Pancreas (tissue), 10 donors: ENCODE data around the gene UBE2D1. TPM values are rescaled to one million over a fixed set of nuclear protein-coding genes. Genes with fewer than 3 reads are reported as not detected.
"Not testable (repeated sequence)": the region's sequence is repeated elsewhere in the genome, so short reads cannot be mapped to it uniquely, and the experiment has no call there.

ENCODE experiments used
- ATAC-seq, 4 donors: fragments of 200-7000 bp; cut with Tn5 transposase; one replicate each; pipeline versions ENCODE4 v1.8.0 to v1.9.1; 2020; ENCODE audit warnings: mild to moderate bottlenecking in 4 of 4, moderate library complexity in 4 of 4
- DNase-seq, 6 donors: peaks; one replicate each; pipeline ENCODE4 v3.0.0-alpha.2; 2020
- FAIRE-seq: peaks from 2 replicates; lab custom pipeline; 2012; peaks lifted over from hg19 to GRCh38; lab: Jason Lieb, UNC
- H3K27ac ChIP-seq, 4 donors: fragments of 200-600 bp; sonication (generic); 1 replicate in 3 of 4; 2 replicates in 1 of 4; pipeline versions ENCODE4 v1.5.0 to v1.8.0; 2020
- H3K27me3 ChIP-seq, 4 donors: fragments of 200-600 bp; one replicate each; pipeline ENCODE4 v1.8.0; 2021
- H3K36me3 ChIP-seq, 3 donors: fragments of 200-600 bp; sonication (generic) in 1 of 3; one replicate each; pipeline versions ENCODE4 v1.5.0 to v1.8.0; 2020 to 2021
- H3K4me1 ChIP-seq, 3 donors: fragments of 200-600 bp; one replicate each; pipeline ENCODE4 v1.8.0; 2021
- H3K4me3 ChIP-seq, 4 donors: fragments of 200-600 bp; sonication (generic) in 2 of 4; one replicate each; pipeline versions ENCODE4 v1.5.0 to v1.8.0; 2020 to 2021
- H3K9me3 ChIP-seq, 4 donors: fragments of 200-600 bp; one replicate each; pipeline ENCODE4 v1.8.0; 2021
- CTCF ChIP-seq, 4 donors: fragments of 200-600 bp; sonication (generic) in 3 of 4; IDR thresholded peaks; one replicate each; pipeline versions ENCODE4 v1.5.0 to v1.8.0; 2021; ENCODE audit warnings: antibody characterized with exemption in 4 of 4
- WGBS, 2 donors: extraction: QIAGEN DNeasy Blood & Tissue Kit; methylation state at CpG; one replicate each; pipeline ENCODE4 v1.1.7; 2013; 5-methylcytosine and 5-hydroxymethylcytosine counted together
- intact Hi-C, 3 donors: fragments of 100-400 bp; cut with DNase I; formaldehyde crosslinking; loops; one replicate each; pipeline versions ENCODE4 v1.11.1 to v1.14.2; 2022
- polyA plus RNA-seq, 2 donors: library from polyadenylated mRNA; stranded (reverse); fragments of 200-250 nt; gene quantifications; one replicate each; pipeline ENCODE4 v1.2.3, GENCODE V29; 2013
- total RNA-seq, 6 donors: library from RNA; stranded (reverse); fragmentation: NEBNext Ultra II Directional in 4 of 6; extraction: Animal tissue kit (Norgen Biotek cat#: 25700) in 4 of 6; gene quantifications; one replicate each; pipeline versions ENCODE4 v1.2.1 to v1.2.4, GENCODE V29; 2021 to 2023
- donor health status: healthy with polysubstance abuse.
- donor health status: DM: no; HTN: no; CAD: no; lungs with moderate emphysema.
- donor health status: DM: no; HTN: no; CAD: no.
- donor health status: control.
- donor health status: control.
- donor health status: Bipolar disorder and iron deficiency.
- donor health status: DM: yes; HTN: yes; CAD: no.
- donor health status: DM: no; HTN: no; CAD: no.
- donor health status: DM: no; HTN: no; CAD: no.
- donor health status: DM: yes; HTN: yes; CAD: no.

UBE2D1 gene
- total and polyA plus RNA-seq, 8 donors = 2.5 to 8.9 (median 3.1) TPM

- Histone ChIP-seq H3K9me3 (no peaks in the 10 kb centered on the region), H3K4me3 (no peak overlapping the region), H3K27me3 (no peaks in the 10 kb centered on the region), H3K4me1 (no peaks in the 10 kb centered on the region), H3K27ac (peak overlapping the region in 2 of 4 donors; percentile 31 to 62), H3K36me3 (no peaks in the 10 kb centered on the region)
- DNase-seq = peak in 1 of 6 donors; percentile 20
- peak; percentile 71 to 92 (median 88) for ATAC-seq
- 29 to 31% methylated on average over 5 of the region's 5 CpGs for WGBS, 2 donors
- intact Hi-C loops = no loop called here
- no peak for FAIRE-seq
- peak in 1 of 4 donors; percentile 22 for TF ChIP-seq CTCF (IDR thresholded peaks at IDR 0.05)
Measured at GRCh38 chr10:58414270-58415041, 79.7 kb downstream of the UBE2D1 start.

- TF ChIP-seq CTCF (IDR thresholded peaks at IDR 0.05) = no peak
- ATAC-seq = no peak
- Histone ChIP-seq H3K4me3 (no peak overlapping the region), H3K4me1 (no peaks in the 10 kb centered on the region), H3K36me3 (no peaks in the 10 kb centered on the region), H3K27me3 (no peaks in the 10 kb centered on the region), H3K9me3 (no peaks in the 10 kb centered on the region), H3K27ac (no peak overlapping the region)
- intact Hi-C loops = no loop called here
- no peak for DNase-seq
- FAIRE-seq = no peak
Measured at GRCh38 chr10:58415757-58416156, 81.0 kb downstream of the UBE2D1 start.

- H3K9me3 ChIP-seq, intact Hi-C loops, FAIRE-seq, H3K36me3 ChIP-seq, H3K27ac ChIP-seq, H3K4me1 ChIP-seq, H3K27me3 ChIP-seq, H3K4me3 ChIP-seq, DNase-seq, ATAC-seq: not testable (repeated sequence)
- 83 to 85% methylated on average over 2 of the region's 2 CpGs for WGBS, 2 donors
Measured at GRCh38 chr10:58417902-58418301, 83.1 kb downstream of the UBE2D1 start.

Other genes starting within 250 kb of the UBE2D1 start
- gene IPMK, start 67.1 kb upstream of the UBE2D1 start, total RNA-seq = 1 to 10 TPM; 2.2 to 4.6 (median 3.0) TPM
- 1 to 10 TPM; 1.1 to 2.2 TPM for gene IPMK, start 67.1 kb upstream of the UBE2D1 start, polyA plus RNA-seq
- gene CISD1, start 65.8 kb upstream of the UBE2D1 start, total RNA-seq = 10 to 100 TPM in 5 of 6 donors, 1 to 10 TPM in 1; 6.1 to 15.3 (median 11.1) TPM
- gene CISD1, start 65.8 kb upstream of the UBE2D1 start, polyA plus RNA-seq = 10 to 100 TPM in 1 of 2 donors, 1 to 10 TPM in 1; 3.2 to 18.1 TPM
- gene TFAM, start 50.4 kb downstream of the UBE2D1 start, total RNA-seq = 10 to 100 TPM in 5 of 6 donors, 1 to 10 TPM in 1; 8.7 to 17.1 (median 13.5) TPM
- gene TFAM, start 50.4 kb downstream of the UBE2D1 start, polyA plus RNA-seq = 1 to 10 TPM; 2.1 to 5.8 TPM
- gene BICC1, start 177.9 kb downstream of the UBE2D1 start, total RNA-seq = 10 to 100 TPM; 19.0 to 37.4 (median 24.3) TPM
- gene BICC1, start 177.9 kb downstream of the UBE2D1 start, polyA plus RNA-seq = 10 to 100 TPM; 19.4 to 21.9 TPM